Spleen (tissue), 11 donors: ENCODE measurements around the gene MEA1. TPM values are rescaled to one million over a fixed set of nuclear protein-coding genes. Genes with fewer than 3 reads are reported as not detected.
A peak's percentile ranks its signal among the peaks of the same experiment; 100 is the strongest.

Source experiments
- DNase-seq: peaks from one replicate; pipeline ENCODE4 v3.0.0-alpha.2; 2020
- H3K27ac ChIP-seq, 8 donors: fragments of 200-600 bp; sonication (generic) in 7 of 8; 1 replicate in 4 of 8; 2 replicates in 4 of 8; pipeline versions ENCODE4 v1.5.0 to v1.8.0; 2016 to 2021; ENCODE audit warnings: inconsistent platforms in 4 of 8, mild to moderate bottlenecking in 4 of 8, moderate library complexity in 1 of 8
- H3K27me3 ChIP-seq, 7 donors: fragments of 200-600 bp; sonication (generic) in 6 of 7; replicated peaks in 1 of 7; 1 replicate in 4 of 7; 2 replicates in 3 of 7; pipeline versions ENCODE4 v1.5.0 to v1.8.0; 2016 to 2021; ENCODE audit warnings: inconsistent platforms in 3 of 7, mild to moderate bottlenecking in 1 of 7
- H3K36me3 ChIP-seq, 6 donors: fragments of 200-600 bp; sonication (generic) in 5 of 6; 1 replicate in 4 of 6; 2 replicates in 2 of 6; pipeline versions ENCODE4 v1.5.0 to v1.8.0; 2016 to 2021; ENCODE audit warnings: inconsistent platforms in 2 of 6
- H3K4me1 ChIP-seq, 6 donors: fragments of 200-600 bp; sonication (generic) in 5 of 6; 1 replicate in 3 of 6; 2 replicates in 3 of 6; pipeline versions ENCODE4 v1.5.0 to v1.8.0; 2016 to 2021; ENCODE audit warnings: inconsistent platforms in 3 of 6
- H3K4me3 ChIP-seq, 8 donors: fragments of 200-600 bp; sonication (generic) in 7 of 8; 1 replicate in 4 of 8; 2 replicates in 4 of 8; pipeline versions ENCODE4 v1.5.0 to v1.8.0; 2016 to 2021; ENCODE audit warnings: inconsistent platforms in 4 of 8, mild to moderate bottlenecking in 4 of 8, moderate library complexity in 2 of 8
- H3K9me3 ChIP-seq, 8 donors: fragments of 200-600 bp; sonication (generic) in 7 of 8; 1 replicate in 4 of 8; 2 replicates in 4 of 8; pipeline versions ENCODE4 v1.5.0 to v1.8.0; 2016 to 2021; ENCODE audit warnings: inconsistent platforms in 4 of 8
- POLR2A ChIP-seq, 3 donors: fragments of 450-650 bp; IDR thresholded peaks; one replicate each; pipeline ENCODE4 v1.5.1; 2017; ENCODE audit warnings: antibody characterized with exemption in 3 of 3, mild to moderate bottlenecking in 1 of 3
- POLR2AphosphoS5 ChIP-seq, 3 donors: sonication (generic); formaldehyde crosslinking; IDR thresholded peaks; one replicate each; pipeline ENCODE4 v1.5.1; 2017; ENCODE audit warnings: antibody characterized with exemption in 3 of 3
- WGBS, 5 donors: extraction: QIAGEN DNeasy Blood & Tissue Kit in 3 of 5; methylation state at CpG; one replicate each; pipeline versions ENCODE4 v1.1.5 to v1.1.7; 2013 to 2018; 5-methylcytosine and 5-hydroxymethylcytosine counted together
- intact Hi-C: fragments of 100-400 bp; cut with DNase I; formaldehyde crosslinking; loops from one replicate; pipeline ENCODE4 v1.15.0; 2023; ENCODE audit warnings: low total_unique reads
- polyA plus RNA-seq, 3 donors: library from polyadenylated mRNA; stranded (reverse); fragments of 200-250 nt; gene quantifications; one replicate each; pipeline ENCODE4 v1.2.1, GENCODE V29; 2013
- total RNA-seq, 7 donors: library from RNA; depleted of rRNA in 3 of 7; stranded (reverse); fragments of >200 nt in 3 of 7; fragmentation: NEBNext Ultra II Directional in 4 of 7; extraction: Animal tissue kit (Norgen Biotek cat#: 25700) in 4 of 7; gene quantifications; one replicate each; pipeline versions ENCODE4 v1.1.0 to v1.2.1, GENCODE V29; 2016 to 2021
- TF ChIP-seq, protein P1 (sequence below), 11 experiments: fragments of 200-600 bp in 7 of 11; fragments of 450-650 bp in 4 of 11; sonication (generic) in 4 of 11; IDR thresholded peaks in 8 of 11; conservative IDR thresholded peaks in 3 of 11; 1 replicate in 7 of 11; 2 replicates in 4 of 11; pipeline versions ENCODE4 v1.4.0 to v1.8.0; 2016 to 2021; ENCODE audit warnings: antibody characterized with exemption in 11 of 11, inconsistent platforms in 4 of 11, mild to moderate bottlenecking in 1 of 11
- donor health status: healthy with polysubstance abuse.
- donor health status: DM: no; HTN: no; CAD: no; lungs with moderate emphysema.
- donor health status: DM: no; HTN: no; CAD: no.
- donor health status: Bipolar disorder and iron deficiency.
- donor health status: healthy.
- donor health status: DM: no; HTN: no; CAD: no.
- donor health status: DM: yes; HTN: yes; CAD: no.

The MEA1 gene
- total and polyA plus RNA-seq, 10 donors, result 33.3 to 89.4 (median 43.4) TPM

GRCh38 chr6:42988486-42989020 lies 25.2 kb downstream of the MEA1 start:
- no peaks in the 10 kb centered on the region for H3K27me3 ChIP-seq
- H3K9me3 ChIP-seq, result no peaks in the 10 kb centered on the region
- WGBS, 5 donors, result 61 to 100% (median 80%) methylated on average over 1 of the region's 1 CpG
- DNase-seq, result no peak
- no peak overlapping the region for H3K4me3 ChIP-seq
- H3K36me3 ChIP-seq, result peaks cover 0 to 45% (median 11%) of the 10 kb centered on the region in 6 donors
- intact Hi-C loops, result no loop called here
- TF ChIP-seq, protein P1, sequence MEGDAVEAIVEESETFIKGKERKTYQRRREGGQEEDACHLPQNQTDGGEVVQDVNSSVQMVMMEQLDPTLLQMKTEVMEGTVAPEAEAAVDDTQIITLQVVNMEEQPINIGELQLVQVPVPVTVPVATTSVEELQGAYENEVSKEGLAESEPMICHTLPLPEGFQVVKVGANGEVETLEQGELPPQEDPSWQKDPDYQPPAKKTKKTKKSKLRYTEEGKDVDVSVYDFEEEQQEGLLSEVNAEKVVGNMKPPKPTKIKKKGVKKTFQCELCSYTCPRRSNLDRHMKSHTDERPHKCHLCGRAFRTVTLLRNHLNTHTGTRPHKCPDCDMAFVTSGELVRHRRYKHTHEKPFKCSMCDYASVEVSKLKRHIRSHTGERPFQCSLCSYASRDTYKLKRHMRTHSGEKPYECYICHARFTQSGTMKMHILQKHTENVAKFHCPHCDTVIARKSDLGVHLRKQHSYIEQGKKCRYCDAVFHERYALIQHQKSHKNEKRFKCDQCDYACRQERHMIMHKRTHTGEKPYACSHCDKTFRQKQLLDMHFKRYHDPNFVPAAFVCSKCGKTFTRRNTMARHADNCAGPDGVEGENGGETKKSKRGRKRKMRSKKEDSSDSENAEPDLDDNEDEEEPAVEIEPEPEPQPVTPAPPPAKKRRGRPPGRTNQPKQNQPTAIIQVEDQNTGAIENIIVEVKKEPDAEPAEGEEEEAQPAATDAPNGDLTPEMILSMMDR (IDR thresholded peaks at IDR 0.05 in 8 of 11, conservative IDR thresholded peaks at IDR 0.05 in 3 of 11), result no peak
- TF ChIP-seq POLR2A (IDR thresholded peaks at IDR 0.05) (no peak), POLR2AphosphoS5 (IDR thresholded peaks at IDR 0.05) (no peak)
- H3K4me1 ChIP-seq, result peaks cover 22 to 48% (median 36%) of the 10 kb centered on the region in 6 donors
- no peak overlapping the region for H3K27ac ChIP-seq

DNA sequence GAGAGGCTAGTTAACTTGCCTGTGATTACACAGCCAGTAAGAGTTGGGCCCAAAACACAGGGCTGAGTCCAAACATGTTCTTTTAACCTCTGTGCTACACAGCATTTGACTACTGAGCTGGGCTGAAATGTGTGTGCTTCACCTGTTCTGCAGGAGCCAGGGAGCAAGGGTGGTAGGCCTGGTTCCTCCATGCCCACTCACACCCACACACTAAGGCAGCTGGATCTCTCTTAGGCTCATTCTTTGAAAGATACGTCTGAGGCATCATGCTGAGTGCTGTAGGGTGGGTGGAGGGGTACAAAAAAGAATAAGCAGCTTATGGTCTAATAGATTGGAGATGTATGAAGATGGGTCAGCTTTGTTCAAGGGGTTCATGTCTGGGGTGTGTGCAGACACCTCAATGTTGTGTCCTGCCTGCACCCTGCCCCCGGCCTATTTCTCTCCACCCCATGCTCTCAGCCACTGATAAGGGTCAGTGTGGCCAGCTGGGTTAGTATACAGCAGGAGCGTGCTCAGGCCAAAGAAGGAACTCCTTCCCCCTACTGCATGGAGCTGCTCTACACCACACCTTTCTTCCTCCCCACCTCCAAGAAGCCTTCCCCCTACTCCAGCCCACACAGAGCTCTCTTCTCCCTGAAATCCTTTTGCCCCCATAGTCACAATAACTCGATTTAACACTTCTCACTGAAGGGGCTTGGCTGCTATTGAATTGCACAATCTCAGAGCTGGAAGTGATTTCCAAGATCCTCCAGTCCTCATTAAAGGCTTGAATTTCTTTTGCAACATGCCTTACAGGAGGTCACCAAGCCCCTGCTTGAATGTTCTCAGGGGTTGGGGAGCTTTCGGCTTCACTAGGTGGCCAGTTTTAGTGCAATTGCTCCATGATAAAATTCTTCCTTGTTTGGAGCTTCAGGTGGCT lies 26.0 kb downstream of the MEA1 start:
- no peak overlapping the region for H3K27ac ChIP-seq
- no peaks in the 10 kb centered on the region for H3K9me3 ChIP-seq
- H3K27me3 ChIP-seq, result no peaks in the 10 kb centered on the region
- TF ChIP-seq POLR2AphosphoS5 (IDR thresholded peaks at IDR 0.05), result no peak
- H3K4me3 ChIP-seq, result no peak overlapping the region
- peaks cover 0 to 44% (median 11%) of the 10 kb centered on the region in 6 donors for H3K36me3 ChIP-seq
- no peak for DNase-seq
- intact Hi-C loops, result no loop called here
- WGBS, 5 donors, result 75 to 92% (median 91%) methylated on average over 5 of the region's 5 CpGs
- peaks cover 26 to 56% (median 40%) of the 10 kb centered on the region in 6 donors for H3K4me1 ChIP-seq

- Histone ChIP-seq H3K4me1 (peaks cover 27 to 63% (median 46%) of the 10 kb centered on the region in 6 donors), H3K27me3 (no peaks in the 10 kb centered on the region), H3K27ac (peak overlapping the region in 7 of 8 donors; percentile 78 to 93 (median 89)), H3K36me3 (peaks cover 0 to 16% (median 7%) of the 10 kb centered on the region in 6 donors), H3K9me3 (no peaks in the 10 kb centered on the region), H3K4me3 (peak overlapping the region; percentile 77 to 94 (median 88))
- WGBS, 5 donors, result 11 to 15% (median 14%) methylated on average over 11 to 13 of the region's 13 CpGs
- TF ChIP-seq POLR2AphosphoS5 (IDR thresholded peaks at IDR 0.05), result no peak
- TF ChIP-seq, protein P1 (IDR thresholded peaks at IDR 0.05 in 8 of 11, conservative IDR thresholded peaks at IDR 0.05 in 3 of 11), result no peak
- no peak for TF ChIP-seq POLR2A (IDR thresholded peaks at IDR 0.05)
- intact Hi-C loops, result no loop called here
- no peak for DNase-seq
Measured at GRCh38 chr6:42984924-42985475, 28.7 kb downstream of the MEA1 start.

- TF ChIP-seq POLR2AphosphoS5 (IDR thresholded peaks at IDR 0.05) (peak; percentile 85 to 97 (median 92)), POLR2A (IDR thresholded peaks at IDR 0.05) (peak in 1 of 3 donors; percentile 74)
- TF ChIP-seq, protein P1 (IDR thresholded peaks at IDR 0.05 in 8 of 11, conservative IDR thresholded peaks at IDR 0.05 in 3 of 11), result peak in 9 of 11 experiments; percentile 12 to 68 (median 25)
- no peaks in the 10 kb centered on the region for H3K27me3 ChIP-seq
- WGBS, 5 donors, result 0 to 1% (median 1%) methylated on average over 41 to 59 of the region's 59 CpGs
- no peaks in the 10 kb centered on the region for H3K9me3 ChIP-seq
- DNase-seq, result peak; percentile 97
- peaks cover 27 to 70% (median 53%) of the 10 kb centered on the region in 6 donors for H3K4me1 ChIP-seq
- H3K36me3 ChIP-seq, result peaks cover 0 to 9% (median under 1%) of the 10 kb centered on the region in 6 donors
- intact Hi-C loops, result no loop called here
- H3K27ac ChIP-seq, result peak within 1 kb of the TSS; percentile 78 to 93 (median 89)
- peak within 1 kb of the TSS; percentile 77 to 94 (median 88) for H3K4me3 ChIP-seq
Measured at GRCh38 chr6:42984001-42984923, 29.5 kb downstream of the MEA1 start, which contains the start of gene PPP2R5D. Gene PPP2R5D (plus strand): TSS chr6:42984570. CDS start chr6:42984678, 108 bp downstream.
